K562 treated with DMSO at 1 percent for 24 hours (cell line): ENCODE measurements around the gene GIMAP2. TPM values are rescaled to one million over a fixed set of nuclear protein-coding genes. Genes with fewer than 3 reads are reported as not detected.

Experiments
- total RNA-seq: library from RNA; unstranded; fragments of 300-600 nt; gene quantifications from 2 replicates; pipeline ENCODE4 v1.2.3, GENCODE V29; 2022; ENCODE audit warnings: low read depth; ENCODE audit not compliant: insufficient read depth

Gene GIMAP2
- 5.3 and 8.4 TPM in 2 replicates for total RNA-seq

DNA sequence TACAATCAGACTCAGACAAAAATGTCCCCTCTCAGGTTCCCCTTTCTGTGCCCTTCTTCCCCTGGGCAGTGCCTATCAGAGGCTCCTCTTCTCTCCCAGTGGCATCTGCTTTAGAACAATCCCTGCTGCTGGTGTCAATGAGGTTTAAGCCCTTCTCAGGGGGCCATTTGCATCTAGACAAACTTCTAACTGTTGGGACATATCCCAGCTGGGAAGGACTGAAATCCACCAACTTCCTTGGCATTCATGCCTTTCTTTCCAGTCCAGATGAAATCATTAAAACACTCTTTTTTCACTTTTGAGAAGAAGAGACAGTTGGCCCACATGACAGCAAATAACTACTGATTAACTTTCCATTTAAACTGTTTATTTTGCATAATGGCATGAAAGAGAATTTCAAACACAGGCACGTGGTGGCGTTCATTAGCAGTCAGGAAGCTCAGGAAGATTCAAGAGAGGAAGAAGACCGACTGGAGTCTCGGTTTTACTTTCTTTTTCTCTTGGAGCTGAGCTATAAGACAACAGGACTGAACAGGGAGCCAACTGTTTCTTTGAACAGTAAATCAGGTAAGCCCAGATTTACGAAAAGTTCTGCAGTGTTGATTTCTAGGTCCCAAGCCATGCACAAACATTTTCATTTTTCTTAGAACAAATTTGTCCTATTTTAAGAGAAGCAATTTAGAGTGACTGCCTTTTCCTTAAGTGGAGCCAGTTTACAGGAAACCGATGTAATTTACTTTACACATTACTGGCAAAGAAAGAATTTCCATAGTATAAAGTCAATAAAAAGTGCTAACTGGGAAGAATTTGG, at the start of gene GIMAP2:
Gene GIMAP2 (plus strand): TSS at position 488 of the 811 bp plus-strand sequence. CDS start 1,354 bp downstream, outside the sequence.

GRCh38 chr7:150716368-150716767, 30.9 kb downstream of the GIMAP2 start, which contains the start of gene GIMAP1:
Gene GIMAP1 (plus strand): TSS chr7:150716613. CDS start chr7:150719048, 2,435 bp downstream.

DNA sequence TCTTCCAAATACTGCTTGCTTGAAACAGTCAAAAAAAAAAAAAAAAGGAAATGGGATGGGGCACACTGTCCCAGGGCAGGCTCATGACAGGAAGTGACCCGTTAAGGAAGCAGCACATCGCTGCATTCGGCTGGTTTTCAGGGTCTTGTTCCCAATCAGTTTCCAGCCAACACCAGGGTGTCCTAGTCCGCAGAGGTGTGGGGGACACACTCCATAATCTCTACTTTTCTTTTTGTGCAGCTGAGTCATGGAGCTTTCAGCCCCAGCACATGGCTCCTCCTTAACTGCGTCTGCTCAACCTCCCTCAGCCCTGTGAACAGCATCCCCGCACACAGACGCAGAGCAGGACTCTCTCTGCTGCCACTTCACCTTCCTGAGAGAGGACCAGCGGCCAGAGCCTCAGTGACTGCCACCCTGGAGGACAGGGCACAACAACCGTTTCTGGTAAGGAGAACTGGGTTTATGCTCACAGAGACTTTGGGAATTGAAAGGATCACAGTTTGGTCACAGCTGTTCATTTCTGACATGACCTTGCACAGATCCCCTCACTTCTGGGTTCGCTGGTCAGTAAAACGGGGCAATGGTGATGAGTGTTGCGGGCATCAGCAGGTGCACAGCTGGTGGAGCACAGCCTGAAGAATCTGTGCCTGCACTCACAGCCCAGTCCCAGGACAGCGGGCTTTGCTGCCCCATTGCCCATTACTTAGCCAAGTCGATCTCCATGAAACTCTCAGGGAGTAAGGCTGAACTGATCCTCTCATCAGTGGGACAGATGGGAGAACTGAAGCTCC, 52.0 kb downstream of the GIMAP2 start, which contains the start of gene GIMAP5:
Gene GIMAP5 (plus strand): TSS at position 154 of the 791 bp plus-strand sequence. CDS start 3,467 bp downstream, outside the sequence.

Other genes with a start within 250 kb of the GIMAP2 start
- 0.06 TPM in 1 of 2 replicates, not detected in the other for gene GIMAP8, start 235.1 kb upstream of the GIMAP2 start, total RNA-seq
- gene GIMAP7, start 170.8 kb upstream of the GIMAP2 start, total RNA-seq = not detected in 2 replicates
- gene GIMAP4, start 118.3 kb upstream of the GIMAP2 start, total RNA-seq = not detected in 2 replicates
- gene GIMAP6, start 53.3 kb upstream of the GIMAP2 start, total RNA-seq = 0.39 and 1.2 TPM in 2 replicates
- not detected in 2 replicates for gene GIMAP1, start 30.9 kb downstream of the GIMAP2 start, total RNA-seq
- 2.3 and 3.4 TPM in 2 replicates for gene GIMAP5, start 51.7 kb downstream of the GIMAP2 start, total RNA-seq
- gene TMEM176B, start 114.7 kb downstream of the GIMAP2 start, total RNA-seq = 1.3 and 3.0 TPM in 2 replicates
- gene TMEM176A, start 115.1 kb downstream of the GIMAP2 start, total RNA-seq = 1.9 and 2.6 TPM in 2 replicates
- not detected in 2 replicates for gene AOC1, start 166.8 kb downstream of the GIMAP2 start, total RNA-seq